Measurements from ENCODE around the gene NNMT.

GRCh38 chr11:114274637-114275036, 21.6 kb upstream of the NNMT start:
- TF ChIP-seq CTCF (IDR thresholded peaks at IDR 0.05) (no peak), EP300 (IDR thresholded peaks at IDR 0.05) (no peak), POLR2AphosphoS5 (IDR thresholded peaks at IDR 0.05) (no peak), POLR2A (IDR thresholded peaks at IDR 0.05) (no peak)
